Neural cell (in vitro differentiated cells): ENCODE data around the gene PACC1. TPM values are rescaled to one million over a fixed set of nuclear protein-coding genes. Genes with fewer than 3 reads are reported as not detected.

ENCODE experiments used
- H2AFZ ChIP-seq: fragments of 200-600, 300-800 bp; sonication (generic), shearing (Covaris generic); 2 replicates; pipeline ENCODE4 v1.6.0; 2014; ENCODE audit warnings: low read depth, mild to moderate bottlenecking, antibody characterized with exemption, low read length, moderate library complexity
- H3F3A ChIP-seq: fragments of 200-600 bp; shearing (Covaris generic); 2 replicates; pipeline ENCODE4 v1.6.1; 2016; ENCODE audit warnings: mild to moderate bottlenecking, moderate library complexity, mixed read lengths, antibody characterized with exemption, low read length; ENCODE audit not compliant: insufficient read depth, poor library complexity, severe bottlenecking
- H3K27ac ChIP-seq: fragments of 200-600, 300-800 bp; sonication (generic), shearing (Covaris generic); 2 replicates; pipeline ENCODE4 v1.5.1; 2014; ENCODE audit warnings: mild to moderate bottlenecking, low read length, moderate library complexity
- H3K27me3 ChIP-seq: fragments of 300-800, 200-600 bp; sonication (generic), shearing (Covaris generic); 2 replicates; pipeline ENCODE4 v1.6.0; 2014; ENCODE audit warnings: mild to moderate bottlenecking, low read depth, low read length, moderate library complexity; ENCODE audit not compliant: insufficient read depth
- H3K36me3 ChIP-seq: fragments of 300-800, 200-600 bp; sonication (generic), shearing (Covaris generic); 2 replicates; pipeline ENCODE4 v1.5.1; 2014; ENCODE audit warnings: mild to moderate bottlenecking, antibody characterized with exemption, low read length, moderate library complexity; ENCODE audit not compliant: insufficient read depth
- H3K4me2 ChIP-seq: fragments of 300-800, 200-600 bp; sonication (generic), shearing (Covaris generic); 2 replicates; pipeline ENCODE4 v1.6.0; 2014; ENCODE audit warnings: mild to moderate bottlenecking, low read length
- H3K4me3 ChIP-seq: fragments of 300-800, 200-600 bp; sonication (generic), shearing (Covaris generic); 2 replicates; pipeline ENCODE4 v1.5.1; 2014; ENCODE audit warnings: mild to moderate bottlenecking, low read length, moderate library complexity
- H3K79me2 ChIP-seq: fragments of 200-600 bp; shearing (Covaris generic); replicated peaks from 2 replicates; pipeline ENCODE4 v1.6.0; 2014; ENCODE audit warnings: mild to moderate bottlenecking, low read length, moderate library complexity; ENCODE audit not compliant: insufficient read depth
- H3K9ac ChIP-seq: fragments of 300-800, 200-600 bp; sonication (generic), shearing (Covaris generic); 2 replicates; pipeline ENCODE4 v1.6.1; 2016; ENCODE audit warnings: mild to moderate bottlenecking, low read length, mixed read lengths
- H3K9me2 ChIP-seq: fragments of 200-600 bp; shearing (Covaris generic); 2 replicates; pipeline ENCODE4 v1.6.1; 2016; ENCODE audit warnings: mild to moderate bottlenecking, low read length, mixed read lengths; ENCODE audit not compliant: insufficient read depth
- H3K9me3 ChIP-seq: fragments of 200-600, 300-800 bp; sonication (generic), shearing (Covaris generic); 2 replicates; pipeline ENCODE4 v1.6.1; 2016; ENCODE audit warnings: mild to moderate bottlenecking, mixed run types, low read length, moderate library complexity, mixed read lengths
- H4K20me1 ChIP-seq: fragments of 200-600 bp; shearing (Covaris generic); 2 replicates; pipeline ENCODE4 v1.6.1; 2016; ENCODE audit warnings: mild to moderate bottlenecking, mixed run types; ENCODE audit not compliant: insufficient read depth
- EP300 ChIP-seq: fragments of 450-650 bp; conservative IDR thresholded peaks from 2 replicates; pipeline ENCODE4 v1.6.1; 2014; ENCODE audit warnings: antibody characterized with exemption, mild to moderate bottlenecking, moderate library complexity; ENCODE audit not compliant: poor library complexity, severe bottlenecking
- EZH2 ChIP-seq: fragments of 200-600, 300-800 bp; shearing (Covaris generic), sonication (generic); IDR thresholded peaks from 2 replicates; pipeline ENCODE4 v1.6.1; 2014; ENCODE audit warnings: antibody characterized with exemption, low read length, borderline replicate concordance, mild to moderate bottlenecking; ENCODE audit not compliant: insufficient read depth, poor library complexity, severe bottlenecking
- MXI1 ChIP-seq: fragments of 450-650 bp; conservative IDR thresholded peaks from 2 replicates; pipeline ENCODE4 v1.6.1; 2014; ENCODE audit warnings: antibody characterized with exemption, mild to moderate bottlenecking; ENCODE audit not compliant: poor library complexity, severe bottlenecking
- POLR2AphosphoS5 ChIP-seq: IDR thresholded peaks from 2 replicates; pipeline ENCODE4 v1.6.1; 2012
- RAD21 ChIP-seq: fragments of 450-650 bp; conservative IDR thresholded peaks from 2 replicates; pipeline ENCODE4 v1.6.1; 2014; ENCODE audit warnings: antibody characterized with exemption, mild to moderate bottlenecking, moderate library complexity
- SMC3 ChIP-seq: fragments of 450-650 bp; conservative IDR thresholded peaks from 2 replicates; pipeline ENCODE4 v1.6.1; 2014; ENCODE audit warnings: antibody characterized with exemption, mild to moderate bottlenecking, moderate library complexity; ENCODE audit not compliant: poor library complexity
- TAF1 ChIP-seq: IDR thresholded peaks from 2 replicates; pipeline ENCODE4 v1.6.1; 2012; ENCODE audit warnings: low read depth
- polyA plus RNA-seq: library from polyadenylated mRNA; depleted of rRNA; stranded (reverse); fragments of >200 nt; gene quantifications from 2 replicates; pipeline ENCODE4 v1.2.3, GENCODE V29; 2014
- TF ChIP-seq, protein P1 (sequence below): fragments of 450-650 bp; IDR thresholded peaks from 2 replicates; pipeline ENCODE4 v1.5.1; 2014; ENCODE audit warnings: antibody characterized with exemption, mild to moderate bottlenecking, moderate library complexity; ENCODE audit not compliant: poor library complexity, severe bottlenecking
- TF ChIP-seq, protein P2 (sequence below): IDR thresholded peaks from 2 replicates; pipeline ENCODE4 v1.6.1; 2012; ENCODE audit warnings: borderline replicate concordance

PACC1 gene
- polyA plus RNA-seq, 1 donor from 2014 or later: 33.3 TPM

DNA sequence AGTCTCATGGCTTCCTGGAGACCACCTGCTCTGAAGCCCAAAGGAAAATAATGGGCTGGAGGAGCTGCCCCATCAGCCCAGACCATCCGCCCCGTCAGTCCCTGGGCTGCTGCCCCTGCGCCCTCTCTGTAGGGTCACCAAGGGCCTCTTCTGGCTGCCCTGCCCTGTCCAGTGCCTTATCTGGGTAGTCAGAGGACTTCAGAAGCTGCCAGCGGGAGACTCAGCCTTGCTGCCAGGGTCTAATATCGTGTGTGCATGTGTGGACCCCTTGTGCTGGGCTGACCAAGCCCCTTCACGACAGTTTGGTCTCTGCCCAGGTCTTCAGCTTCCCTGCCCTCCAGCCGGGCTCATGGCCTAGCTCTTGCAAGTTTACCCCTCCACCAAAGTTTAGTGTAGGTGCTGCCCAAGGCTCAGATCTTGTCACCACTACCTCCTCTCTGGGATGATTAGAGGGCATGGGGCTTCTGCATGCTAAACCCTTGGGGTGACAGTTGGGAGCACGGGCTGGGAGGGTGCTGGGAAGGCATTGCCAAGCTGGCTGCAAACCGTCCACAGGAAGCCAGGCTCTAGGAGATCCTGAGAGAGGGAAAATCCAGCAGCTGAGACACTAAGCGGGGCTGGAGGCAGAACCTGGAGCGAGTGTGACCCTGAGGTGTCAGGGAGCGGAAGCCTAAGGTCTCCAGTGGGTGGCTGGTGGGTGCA, 38.6 kb upstream of the PACC1 start:
- no peaks in the 10 kb centered on the region for H3K9me2 ChIP-seq
- no peaks in the 10 kb centered on the region for H3K36me3 ChIP-seq
- no peak overlapping the region for H2AFZ ChIP-seq
- no peak overlapping the region for H3K4me2 ChIP-seq
- no peak overlapping the region for H3K27ac ChIP-seq
- TF ChIP-seq POLR2AphosphoS5: no peak
- no peak for TF ChIP-seq MXI1
- no peak for TF ChIP-seq EZH2
- TF ChIP-seq RAD21: no peak
- no peak for TF ChIP-seq SMC3
- no peak for TF ChIP-seq EP300
- TF ChIP-seq TAF1: no peak
- TF ChIP-seq, protein P1, sequence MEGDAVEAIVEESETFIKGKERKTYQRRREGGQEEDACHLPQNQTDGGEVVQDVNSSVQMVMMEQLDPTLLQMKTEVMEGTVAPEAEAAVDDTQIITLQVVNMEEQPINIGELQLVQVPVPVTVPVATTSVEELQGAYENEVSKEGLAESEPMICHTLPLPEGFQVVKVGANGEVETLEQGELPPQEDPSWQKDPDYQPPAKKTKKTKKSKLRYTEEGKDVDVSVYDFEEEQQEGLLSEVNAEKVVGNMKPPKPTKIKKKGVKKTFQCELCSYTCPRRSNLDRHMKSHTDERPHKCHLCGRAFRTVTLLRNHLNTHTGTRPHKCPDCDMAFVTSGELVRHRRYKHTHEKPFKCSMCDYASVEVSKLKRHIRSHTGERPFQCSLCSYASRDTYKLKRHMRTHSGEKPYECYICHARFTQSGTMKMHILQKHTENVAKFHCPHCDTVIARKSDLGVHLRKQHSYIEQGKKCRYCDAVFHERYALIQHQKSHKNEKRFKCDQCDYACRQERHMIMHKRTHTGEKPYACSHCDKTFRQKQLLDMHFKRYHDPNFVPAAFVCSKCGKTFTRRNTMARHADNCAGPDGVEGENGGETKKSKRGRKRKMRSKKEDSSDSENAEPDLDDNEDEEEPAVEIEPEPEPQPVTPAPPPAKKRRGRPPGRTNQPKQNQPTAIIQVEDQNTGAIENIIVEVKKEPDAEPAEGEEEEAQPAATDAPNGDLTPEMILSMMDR: no peak
- TF ChIP-seq, protein P2, sequence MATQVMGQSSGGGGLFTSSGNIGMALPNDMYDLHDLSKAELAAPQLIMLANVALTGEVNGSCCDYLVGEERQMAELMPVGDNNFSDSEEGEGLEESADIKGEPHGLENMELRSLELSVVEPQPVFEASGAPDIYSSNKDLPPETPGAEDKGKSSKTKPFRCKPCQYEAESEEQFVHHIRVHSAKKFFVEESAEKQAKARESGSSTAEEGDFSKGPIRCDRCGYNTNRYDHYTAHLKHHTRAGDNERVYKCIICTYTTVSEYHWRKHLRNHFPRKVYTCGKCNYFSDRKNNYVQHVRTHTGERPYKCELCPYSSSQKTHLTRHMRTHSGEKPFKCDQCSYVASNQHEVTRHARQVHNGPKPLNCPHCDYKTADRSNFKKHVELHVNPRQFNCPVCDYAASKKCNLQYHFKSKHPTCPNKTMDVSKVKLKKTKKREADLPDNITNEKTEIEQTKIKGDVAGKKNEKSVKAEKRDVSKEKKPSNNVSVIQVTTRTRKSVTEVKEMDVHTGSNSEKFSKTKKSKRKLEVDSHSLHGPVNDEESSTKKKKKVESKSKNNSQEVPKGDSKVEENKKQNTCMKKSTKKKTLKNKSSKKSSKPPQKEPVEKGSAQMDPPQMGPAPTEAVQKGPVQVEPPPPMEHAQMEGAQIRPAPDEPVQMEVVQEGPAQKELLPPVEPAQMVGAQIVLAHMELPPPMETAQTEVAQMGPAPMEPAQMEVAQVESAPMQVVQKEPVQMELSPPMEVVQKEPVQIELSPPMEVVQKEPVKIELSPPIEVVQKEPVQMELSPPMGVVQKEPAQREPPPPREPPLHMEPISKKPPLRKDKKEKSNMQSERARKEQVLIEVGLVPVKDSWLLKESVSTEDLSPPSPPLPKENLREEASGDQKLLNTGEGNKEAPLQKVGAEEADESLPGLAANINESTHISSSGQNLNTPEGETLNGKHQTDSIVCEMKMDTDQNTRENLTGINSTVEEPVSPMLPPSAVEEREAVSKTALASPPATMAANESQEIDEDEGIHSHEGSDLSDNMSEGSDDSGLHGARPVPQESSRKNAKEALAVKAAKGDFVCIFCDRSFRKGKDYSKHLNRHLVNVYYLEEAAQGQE: no peak
- H3K79me2 ChIP-seq: no peaks in the 10 kb centered on the region
- no peak overlapping the region for H3K9ac ChIP-seq
- H3K27me3 ChIP-seq: no peaks in the 10 kb centered on the region
- H3K4me3 ChIP-seq: no peak overlapping the region
- no peaks in the 10 kb centered on the region for H4K20me1 ChIP-seq
- no peaks in the 10 kb centered on the region for H3K9me3 ChIP-seq
- no peaks in the 10 kb centered on the region for H3F3A ChIP-seq

DNA sequence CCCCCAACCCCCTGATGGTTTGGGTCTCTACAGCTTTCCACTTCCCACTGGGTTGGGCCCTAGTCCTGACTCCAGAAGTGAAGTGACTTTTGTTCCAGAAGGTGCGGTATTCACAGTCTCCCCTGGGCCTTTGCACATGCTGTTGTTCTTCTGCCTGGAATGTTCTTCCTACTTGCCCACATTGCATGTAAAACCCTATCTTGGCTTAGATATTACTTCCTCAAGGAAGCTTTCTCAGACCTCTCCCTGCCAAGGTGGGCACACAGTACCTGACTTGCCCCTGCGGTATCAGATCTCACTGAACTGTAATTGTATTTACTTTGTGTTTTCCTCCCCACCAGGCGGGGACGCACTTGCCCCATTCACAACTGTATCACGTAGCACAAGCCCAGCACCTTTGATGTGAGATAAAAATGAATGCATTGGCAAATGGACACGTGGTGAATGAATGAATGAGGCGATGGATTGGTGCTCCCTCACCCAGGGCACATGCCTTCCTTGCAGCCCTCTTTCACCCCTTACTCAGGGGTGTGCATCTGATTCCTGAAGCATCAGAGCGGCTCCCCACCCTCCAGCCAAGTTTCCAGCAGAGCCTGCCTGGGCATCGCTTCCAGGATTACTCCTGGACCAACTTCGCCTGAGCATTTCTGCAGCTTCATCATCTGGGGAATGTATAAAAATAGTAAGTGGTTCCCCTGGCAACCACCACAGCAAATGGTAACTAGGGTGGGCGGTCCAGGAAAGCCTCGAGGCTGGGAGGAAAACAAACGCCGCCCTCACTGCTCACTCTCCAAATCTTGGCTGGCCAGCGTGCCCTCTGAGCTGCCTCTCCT, 37.9 kb upstream of the PACC1 start:
- Histone ChIP-seq H3K9ac (no peak overlapping the region), H4K20me1 (no peaks in the 10 kb centered on the region), H3K27me3 (no peaks in the 10 kb centered on the region), H3K79me2 (no peaks in the 10 kb centered on the region), H3K9me2 (no peaks in the 10 kb centered on the region), H3K36me3 (no peaks in the 10 kb centered on the region), H3F3A (no peaks in the 10 kb centered on the region), H3K27ac (no peak overlapping the region), H2AFZ (no peak overlapping the region), H3K4me2 (peak overlapping the region; percentile 14), H3K4me3 (no peak overlapping the region), H3K9me3 (no peaks in the 10 kb centered on the region)
- TF ChIP-seq POLR2AphosphoS5: no peak
- TF ChIP-seq EP300: no peak
- no peak for TF ChIP-seq RAD21
- no peak for TF ChIP-seq MXI1
- TF ChIP-seq, protein P1: no peak
- TF ChIP-seq SMC3: no peak
- TF ChIP-seq, protein P2: no peak
- TF ChIP-seq EZH2: no peak
- TF ChIP-seq TAF1: no peak
